Suprapubic skin (tissue), 4 donors: ENCODE data around the gene SPOCK1. TPM values are rescaled to one million over a fixed set of nuclear protein-coding genes. Genes with fewer than 3 reads are reported as not detected.

Experiments used
- DNase-seq, 2 donors: peaks; one replicate each; pipeline ENCODE4 v3.0.0-alpha.2; 2019; ENCODE audit warnings: low spot score in 2 of 2
- H3K27ac ChIP-seq: fragments of 200-600 bp; sonication (generic); one replicate; pipeline ENCODE4 v1.5.1; 2019
- H3K27me3 ChIP-seq: fragments of 200-600 bp; sonication (generic); one replicate; pipeline ENCODE4 v1.5.1; 2019
- H3K36me3 ChIP-seq: fragments of 200-600 bp; sonication (generic); one replicate; pipeline ENCODE4 v1.5.1; 2019
- H3K4me1 ChIP-seq: fragments of 200-600 bp; sonication (generic); one replicate; pipeline ENCODE4 v1.5.1; 2019
- H3K4me3 ChIP-seq: fragments of 200-600 bp; sonication (generic); one replicate; pipeline ENCODE4 v1.5.1; 2019; ENCODE audit warnings: mild to moderate bottlenecking
- H3K9me3 ChIP-seq: fragments of 200-600 bp; sonication (generic); one replicate; pipeline ENCODE4 v1.5.1; 2019
- CTCF ChIP-seq, 2 donors: fragments of 200-600 bp in 1 of 2; fragments of 450-650 bp in 1 of 2; sonication (generic) in 1 of 2; IDR thresholded peaks; one replicate each; pipeline ENCODE4 v1.5.1; 2016 to 2019; ENCODE audit warnings: antibody characterized with exemption in 2 of 2, mild to moderate bottlenecking in 1 of 2, moderate library complexity in 1 of 2
- EP300 ChIP-seq: sonication (generic); formaldehyde crosslinking; IDR thresholded peaks from one replicate; pipeline ENCODE4 v1.6.1; 2017; ENCODE audit warnings: antibody characterized with exemption
- POLR2A ChIP-seq, 2 donors: fragments of 450-650 bp; IDR thresholded peaks; one replicate each; pipeline ENCODE4 v1.6.1; 2017; ENCODE audit warnings: antibody characterized with exemption in 2 of 2, mild to moderate bottlenecking in 2 of 2, moderate library complexity in 2 of 2
- POLR2AphosphoS5 ChIP-seq, 3 donors: sonication (generic); formaldehyde crosslinking; IDR thresholded peaks; one replicate each; pipeline ENCODE4 v1.6.1; 2017; ENCODE audit warnings: antibody characterized with exemption in 3 of 3
- WGBS: methylation state at CpG from one replicate; pipeline ENCODE4 v1.1.5; 2018; 5-methylcytosine and 5-hydroxymethylcytosine counted together
- total RNA-seq, 4 donors: library from RNA; depleted of rRNA; stranded (reverse); fragments of >200 nt; gene quantifications; one replicate each; pipeline ENCODE4 v1.1.0, GENCODE V29; 2016

Gene SPOCK1
- total RNA-seq, 4 donors from 2014 or later, result 3.9 to 11.6 (median 5.4) TPM

- no peaks in the 10 kb centered on the region for H3K9me3 ChIP-seq
- DNase-seq, result no peak
- H3K36me3 ChIP-seq, result no peaks in the 10 kb centered on the region
- WGBS, result 92% methylated on average over 6 of the region's 6 CpGs
- H3K27ac ChIP-seq, result no peak overlapping the region
- no peak overlapping the region for H3K4me3 ChIP-seq
- H3K27me3 ChIP-seq, result no peaks in the 10 kb centered on the region
- no peaks in the 10 kb centered on the region for H3K4me1 ChIP-seq
- no peak for TF ChIP-seq CTCF (IDR thresholded peaks at IDR 0.05)
- TF ChIP-seq POLR2A (IDR thresholded peaks at IDR 0.05), result no peak
- no peak for TF ChIP-seq POLR2AphosphoS5 (IDR thresholded peaks at IDR 0.05)
- TF ChIP-seq EP300, result no peak
Observed at GRCh38 chr5:137082951-137083350, 416.2 kb downstream of the SPOCK1 start.

GRCh38 chr5:137078171-137078665 lies 420.9 kb downstream of the SPOCK1 start:
- Histone ChIP-seq H3K36me3 (no peaks in the 10 kb centered on the region), H3K4me1 (no peaks in the 10 kb centered on the region), H3K4me3 (no peak overlapping the region), H3K27ac (no peak overlapping the region), H3K9me3 (no peaks in the 10 kb centered on the region), H3K27me3 (no peaks in the 10 kb centered on the region)
- no peak for TF ChIP-seq CTCF (IDR thresholded peaks at IDR 0.05)
- TF ChIP-seq POLR2A (IDR thresholded peaks at IDR 0.05), result no peak
- TF ChIP-seq EP300, result no peak
- TF ChIP-seq POLR2AphosphoS5 (IDR thresholded peaks at IDR 0.05), result no peak
- DNase-seq, result no peak
- 70% methylated on average over 7 of the region's 7 CpGs for WGBS

GRCh38 chr5:137075163-137075970 lies 423.8 kb downstream of the SPOCK1 start:
- DNase-seq, result no peak
- Histone ChIP-seq H3K9me3 (no peaks in the 10 kb centered on the region), H3K4me1 (peaks cover 16% of the 10 kb centered on the region), H3K4me3 (no peak overlapping the region), H3K36me3 (no peaks in the 10 kb centered on the region), H3K27ac (no peak overlapping the region), H3K27me3 (no peaks in the 10 kb centered on the region)
- WGBS, result 61% methylated on average over 7 of the region's 7 CpGs
- TF ChIP-seq CTCF (IDR thresholded peaks at IDR 0.05) (peak in 1 of 2 donors; percentile 59), POLR2AphosphoS5 (IDR thresholded peaks at IDR 0.05) (no peak)

GRCh38 chr5:137073189-137073588 lies 425.9 kb downstream of the SPOCK1 start:
- no peaks in the 10 kb centered on the region for H3K9me3 ChIP-seq
- 60% methylated on average over 3 of the region's 3 CpGs for WGBS
- H3K27me3 ChIP-seq, result no peaks in the 10 kb centered on the region
- H3K27ac ChIP-seq, result peak overlapping the region; percentile 66
- H3K4me3 ChIP-seq, result no peak overlapping the region
- DNase-seq, result no peak
- H3K36me3 ChIP-seq, result no peaks in the 10 kb centered on the region
- peaks cover 16% of the 10 kb centered on the region for H3K4me1 ChIP-seq
- TF ChIP-seq POLR2AphosphoS5 (IDR thresholded peaks at IDR 0.05), result no peak
- TF ChIP-seq EP300, result no peak
- no peak for TF ChIP-seq CTCF (IDR thresholded peaks at IDR 0.05)
- no peak for TF ChIP-seq POLR2A (IDR thresholded peaks at IDR 0.05)

- 25% methylated on average over 7 of the region's 7 CpGs for WGBS
- Histone ChIP-seq H3K4me3 (no peak overlapping the region), H3K4me1 (peaks cover 16% of the 10 kb centered on the region), H3K27me3 (no peaks in the 10 kb centered on the region), H3K27ac (peak overlapping the region; percentile 66), H3K9me3 (no peaks in the 10 kb centered on the region), H3K36me3 (no peaks in the 10 kb centered on the region)
- TF ChIP-seq POLR2A (IDR thresholded peaks at IDR 0.05) (peak in 1 of 2 donors; percentile 31), POLR2AphosphoS5 (IDR thresholded peaks at IDR 0.05) (no peak), CTCF (IDR thresholded peaks at IDR 0.05) (no peak), EP300 (no peak)
- no peak for DNase-seq
Observed at GRCh38 chr5:137072361-137073115, 426.6 kb downstream of the SPOCK1 start.
